SK-N-SH (cell line): Measurements from ENCODE around the gene HPRT1. TPM values are rescaled to one million over a fixed set of nuclear protein-coding genes. Genes with fewer than 3 reads are reported as not detected.

Source experiments
- CTCF ChIP-seq: fragments of 200-600 bp; sonication (generic); IDR thresholded peaks from 2 replicates; pipeline ENCODE4 v1.6.1; 2017; ENCODE audit warnings: antibody characterized with exemption, mild to moderate bottlenecking, moderate library complexity
- ELF1 ChIP-seq: IDR thresholded peaks from 2 replicates; pipeline ENCODE4 v1.4.0; 2012
- FOXJ3 ChIP-seq: sonication (generic); formaldehyde crosslinking; IDR thresholded peaks from 2 replicates; pipeline ENCODE4 v1.5.1; 2020; ENCODE audit warnings: mild to moderate bottlenecking, missing genetic modification reagents
- FOXM1 ChIP-seq: IDR thresholded peaks from 2 replicates; pipeline ENCODE4 v1.4.0; 2012; ENCODE audit warnings: low read depth, mild to moderate bottlenecking
- JUND ChIP-seq: IDR thresholded peaks from 2 replicates; pipeline ENCODE4 v1.4.0; 2012
- MEF2A ChIP-seq: IDR thresholded peaks from 2 replicates; pipeline ENCODE4 v1.4.0; 2012; ENCODE audit warnings: low read depth, borderline replicate concordance
- MXI1 ChIP-seq: IDR thresholded peaks from 2 replicates; pipeline ENCODE4 v1.6.1; 2012; ENCODE audit warnings: mild to moderate bottlenecking, low read depth, low read length, improper control_type of control experiment
- NFIC ChIP-seq: IDR thresholded peaks from 2 replicates; pipeline ENCODE4 v1.4.0; 2012; ENCODE audit warnings: borderline replicate concordance
- NRF1 ChIP-seq: IDR thresholded peaks from 2 replicates; pipeline ENCODE4 v1.6.1; 2012; ENCODE audit warnings: low read depth, mild to moderate bottlenecking, low read length
- PBX3 ChIP-seq: IDR thresholded peaks from 2 replicates; pipeline ENCODE4; 2012
- POLR2AphosphoS5 ChIP-seq: IDR thresholded peaks from 2 replicates; pipeline ENCODE4 v1.6.1; 2012; ENCODE audit warnings: low read depth, low read length
- RAD21 ChIP-seq: IDR thresholded peaks from 2 replicates; pipeline ENCODE4 v1.6.1; 2012; ENCODE audit warnings: mild to moderate bottlenecking, low read length
- RCOR1 ChIP-seq: fragments of 150-350 bp; IDR thresholded peaks from 2 replicates; pipeline ENCODE4 v1.6.1; 2017; ENCODE audit warnings: antibody characterized with exemption, low read length
- RXRA ChIP-seq: IDR thresholded peaks from 2 replicates; pipeline ENCODE4 v1.4.0; 2012; ENCODE audit warnings: low read depth, mild to moderate bottlenecking, borderline replicate concordance
- SMC3 ChIP-seq: IDR thresholded peaks from 2 replicates; pipeline ENCODE4 v1.6.1; 2012; ENCODE audit warnings: low read depth, low read length, improper control_type of control experiment
- TEAD4 ChIP-seq: IDR thresholded peaks from 2 replicates; pipeline ENCODE4 v1.4.0; 2012; ENCODE audit warnings: mild to moderate bottlenecking, borderline replicate concordance; ENCODE audit not compliant: insufficient read depth
- YY1 ChIP-seq: IDR thresholded peaks from 2 replicates; pipeline ENCODE4 v1.4.0; 2012; ENCODE audit warnings: low read depth, mild to moderate bottlenecking
- ZBTB33 ChIP-seq: IDR thresholded peaks from 2 replicates; pipeline ENCODE4 v1.4.0; 2012; ENCODE audit warnings: low read depth, borderline replicate concordance
- polyA plus RNA-seq, 3 experiments: library from polyadenylated mRNA; depleted of rRNA; stranded (reverse); fragments of >200 nt; gene quantifications; 2 replicates each; pipeline ENCODE4 v1.2.3, GENCODE V29; 2012
- TF ChIP-seq, protein P1 (sequence below): IDR thresholded peaks from 2 replicates; pipeline ENCODE4 v1.4.0; 2012; ENCODE audit warnings: low read depth
- TF ChIP-seq, protein P2 (sequence below): IDR thresholded peaks from 2 replicates; pipeline ENCODE4 v1.4.0; 2012; ENCODE audit warnings: low read depth, borderline replicate concordance
- TF ChIP-seq, protein P3 (sequence below): fragments of 150-350 bp; IDR thresholded peaks from 2 replicates; pipeline ENCODE4 v1.6.1; 2016; ENCODE audit warnings: mild to moderate bottlenecking, low read depth, low read length

HPRT1 gene
- polyA plus RNA-seq, 1 of the 3 experiments (the other 2 are of a cell fraction) = 42.3 TPM

DNA sequence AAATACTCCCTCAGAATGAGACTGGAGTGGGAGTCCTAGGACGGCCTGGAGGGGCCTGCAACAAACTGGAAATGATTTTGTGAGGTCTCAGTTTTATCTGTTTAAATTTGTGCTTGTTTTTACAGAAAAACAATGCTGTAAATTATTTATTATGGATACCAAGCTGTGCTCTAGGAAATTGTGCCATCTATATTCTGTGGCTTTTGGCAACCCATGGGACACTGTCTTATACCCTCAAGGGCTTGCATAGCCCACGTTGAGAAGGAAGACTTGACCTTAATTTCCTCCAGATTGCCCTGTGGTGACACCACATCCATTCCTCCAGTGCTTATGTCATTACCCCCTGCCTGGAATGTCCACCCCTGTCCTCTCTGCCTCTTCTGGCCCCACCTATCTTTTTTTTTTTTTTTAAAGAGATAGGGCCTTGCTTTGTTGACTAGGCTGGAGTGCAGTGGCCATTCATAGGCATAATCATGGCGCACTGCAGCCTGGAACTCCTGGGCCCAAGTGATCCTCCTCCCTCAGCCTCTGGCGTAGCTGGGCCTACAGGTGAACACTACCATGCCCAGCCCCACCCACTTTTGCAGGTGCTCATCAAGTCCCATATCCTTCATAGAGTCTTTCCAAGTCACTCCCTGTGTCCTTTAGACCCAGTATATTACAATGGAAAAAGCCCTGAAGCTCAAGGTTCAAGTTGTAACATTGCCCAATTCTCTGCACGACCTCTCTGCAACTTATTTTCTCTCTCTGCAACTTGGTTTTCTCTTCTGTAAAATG is 77.4 kb downstream of the HPRT1 start (continued):
- TF ChIP-seq PBX3 (peak; percentile 52; the same call in 1 of the 2 replicates), TEAD4 (peak; percentile 76), YY1 (peak; percentile 39; the same call in 1 of the 2 replicates), NFIC (peak; percentile 45; the same call in 1 of the 2 replicates), JUND (peak; percentile 62), RCOR1 (no peak), SMC3 (no peak), FOXJ3 (no peak), RXRA (peak; percentile 91), RAD21 (no peak), POLR2AphosphoS5 (no peak), NRF1 (no peak), MEF2A (no peak), MXI1 (no peak), ELF1 (no peak), CTCF (no peak), FOXM1 (peak; percentile 52; the same call in 1 of the 2 replicates), ZBTB33 (no peak)
- TF ChIP-seq, protein P1, sequence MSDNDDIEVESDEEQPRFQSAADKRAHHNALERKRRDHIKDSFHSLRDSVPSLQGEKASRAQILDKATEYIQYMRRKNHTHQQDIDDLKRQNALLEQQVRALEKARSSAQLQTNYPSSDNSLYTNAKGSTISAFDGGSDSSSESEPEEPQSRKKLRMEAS = peak; percentile 72; the same call in 1 of the 2 replicates
- TF ChIP-seq, protein P2, sequence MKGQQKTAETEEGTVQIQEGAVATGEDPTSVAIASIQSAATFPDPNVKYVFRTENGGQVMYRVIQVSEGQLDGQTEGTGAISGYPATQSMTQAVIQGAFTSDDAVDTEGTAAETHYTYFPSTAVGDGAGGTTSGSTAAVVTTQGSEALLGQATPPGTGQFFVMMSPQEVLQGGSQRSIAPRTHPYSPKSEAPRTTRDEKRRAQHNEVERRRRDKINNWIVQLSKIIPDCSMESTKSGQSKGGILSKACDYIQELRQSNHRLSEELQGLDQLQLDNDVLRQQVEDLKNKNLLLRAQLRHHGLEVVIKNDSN = no peak
- TF ChIP-seq, protein P3, sequence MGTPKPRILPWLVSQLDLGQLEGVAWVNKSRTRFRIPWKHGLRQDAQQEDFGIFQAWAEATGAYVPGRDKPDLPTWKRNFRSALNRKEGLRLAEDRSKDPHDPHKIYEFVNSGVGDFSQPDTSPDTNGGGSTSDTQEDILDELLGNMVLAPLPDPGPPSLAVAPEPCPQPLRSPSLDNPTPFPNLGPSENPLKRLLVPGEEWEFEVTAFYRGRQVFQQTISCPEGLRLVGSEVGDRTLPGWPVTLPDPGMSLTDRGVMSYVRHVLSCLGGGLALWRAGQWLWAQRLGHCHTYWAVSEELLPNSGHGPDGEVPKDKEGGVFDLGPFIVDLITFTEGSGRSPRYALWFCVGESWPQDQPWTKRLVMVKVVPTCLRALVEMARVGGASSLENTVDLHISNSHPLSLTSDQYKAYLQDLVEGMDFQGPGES = no peak
